ENCODE measurements around the gene ZMYND8. TPM values are rescaled to one million over a fixed set of nuclear protein-coding genes. Genes with fewer than 3 reads are reported as not detected.
A peak's percentile ranks its signal among the peaks of the same experiment; 100 is the strongest.

ZMYND8 gene
- total RNA-seq, 4 donors from 2014 or later: 33.3 to 46.7 (median 39.2) TPM

DNA sequence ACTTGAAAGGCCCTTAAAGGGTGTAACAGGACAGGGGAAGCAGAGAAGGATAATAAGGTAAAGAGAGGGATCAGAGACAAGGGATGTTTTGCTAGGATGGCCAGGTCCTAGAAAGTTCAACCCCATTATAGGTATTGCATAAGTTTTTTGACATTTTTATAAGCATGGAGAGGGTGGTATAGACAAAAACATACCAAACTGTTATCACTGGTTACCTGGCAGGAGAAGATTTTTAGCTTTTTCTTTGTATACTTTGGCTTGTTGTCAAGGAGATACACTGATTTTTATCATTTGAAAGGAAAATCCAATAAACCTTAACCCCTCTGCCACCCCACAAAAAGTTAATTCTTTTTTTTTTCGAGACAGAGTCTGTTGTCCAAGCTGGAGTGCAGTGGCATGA, 28.4 kb downstream of the ZMYND8 start:
- TF ChIP-seq, protein P1, sequence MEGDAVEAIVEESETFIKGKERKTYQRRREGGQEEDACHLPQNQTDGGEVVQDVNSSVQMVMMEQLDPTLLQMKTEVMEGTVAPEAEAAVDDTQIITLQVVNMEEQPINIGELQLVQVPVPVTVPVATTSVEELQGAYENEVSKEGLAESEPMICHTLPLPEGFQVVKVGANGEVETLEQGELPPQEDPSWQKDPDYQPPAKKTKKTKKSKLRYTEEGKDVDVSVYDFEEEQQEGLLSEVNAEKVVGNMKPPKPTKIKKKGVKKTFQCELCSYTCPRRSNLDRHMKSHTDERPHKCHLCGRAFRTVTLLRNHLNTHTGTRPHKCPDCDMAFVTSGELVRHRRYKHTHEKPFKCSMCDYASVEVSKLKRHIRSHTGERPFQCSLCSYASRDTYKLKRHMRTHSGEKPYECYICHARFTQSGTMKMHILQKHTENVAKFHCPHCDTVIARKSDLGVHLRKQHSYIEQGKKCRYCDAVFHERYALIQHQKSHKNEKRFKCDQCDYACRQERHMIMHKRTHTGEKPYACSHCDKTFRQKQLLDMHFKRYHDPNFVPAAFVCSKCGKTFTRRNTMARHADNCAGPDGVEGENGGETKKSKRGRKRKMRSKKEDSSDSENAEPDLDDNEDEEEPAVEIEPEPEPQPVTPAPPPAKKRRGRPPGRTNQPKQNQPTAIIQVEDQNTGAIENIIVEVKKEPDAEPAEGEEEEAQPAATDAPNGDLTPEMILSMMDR (IDR thresholded peaks at IDR 0.05; ENCODE audit: low read depth): no peak

DNA sequence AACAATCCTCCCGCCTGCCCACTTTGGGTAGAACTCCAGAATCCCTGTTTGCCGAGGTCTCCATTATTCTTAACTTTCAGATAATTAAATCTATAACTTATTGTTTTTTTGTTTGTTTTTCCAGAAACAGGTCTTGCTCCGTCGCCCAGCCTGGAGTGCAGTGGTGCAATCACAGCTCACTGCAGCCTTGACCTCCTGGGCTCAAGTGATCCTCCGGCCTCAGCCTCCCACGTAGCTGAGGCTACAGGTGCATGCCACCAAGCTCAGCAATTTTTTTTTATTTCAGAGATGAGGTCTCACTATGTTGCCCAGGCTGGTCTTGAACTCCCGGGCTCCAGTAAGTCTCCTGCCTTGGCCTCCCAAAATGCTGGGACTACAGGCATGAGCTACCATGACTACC, 28.8 kb downstream of the ZMYND8 start:
- TF ChIP-seq, protein P1 (IDR thresholded peaks at IDR 0.05; ENCODE audit: low read depth): no peak

DNA sequence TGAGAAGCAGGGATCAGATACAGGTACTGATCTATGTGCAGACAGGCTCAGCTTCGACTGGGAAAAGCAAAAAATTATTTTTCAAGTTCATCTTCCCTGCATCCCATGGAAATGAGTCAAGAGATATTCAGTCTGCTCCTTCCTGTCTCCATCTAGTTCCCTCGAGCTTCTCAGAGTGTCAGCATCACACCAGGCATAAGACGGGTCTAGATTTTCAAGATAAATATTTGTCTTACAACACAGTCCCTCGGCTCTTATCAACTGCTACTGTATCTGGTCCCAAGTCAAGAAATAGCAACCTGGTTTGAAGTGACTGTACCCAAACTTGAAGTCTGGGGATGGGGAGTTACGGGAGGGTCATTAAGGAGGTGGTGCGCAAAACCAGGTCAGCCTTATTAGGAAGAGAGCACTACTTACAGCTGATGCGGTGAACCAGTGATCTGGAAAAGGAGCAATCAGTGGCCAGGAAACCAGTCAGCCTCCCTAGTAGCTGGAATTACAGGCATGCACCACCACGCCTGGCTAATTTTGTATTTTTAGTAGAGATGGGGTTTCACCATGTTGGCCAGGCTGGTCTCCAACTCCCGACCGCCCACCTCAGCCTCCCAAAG, 29.7 kb downstream of the ZMYND8 start:
- TF ChIP-seq, protein P1 (IDR thresholded peaks at IDR 0.05; ENCODE audit: low read depth): no peak

DNA sequence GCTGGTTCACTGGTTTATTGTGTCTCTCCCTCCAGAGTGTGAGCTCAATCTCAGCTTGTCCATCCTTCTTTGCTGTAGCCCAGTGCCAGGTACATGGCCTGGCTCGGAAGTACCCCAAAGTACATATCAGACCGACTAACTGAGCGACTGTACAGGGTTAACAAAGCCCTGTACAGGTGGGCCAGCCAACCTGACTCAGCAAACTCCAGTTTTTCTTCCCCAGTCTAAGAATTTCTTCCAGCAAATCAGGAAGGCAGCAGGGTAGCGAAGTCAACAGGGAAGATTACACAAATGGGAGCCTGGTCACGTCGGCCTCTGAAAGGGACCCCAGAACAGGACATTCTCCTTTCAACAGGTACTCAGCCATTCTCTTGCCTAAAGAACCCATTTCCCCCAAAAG, 31.3 kb downstream of the ZMYND8 start:
- TF ChIP-seq, protein P1 (IDR thresholded peaks at IDR 0.05; ENCODE audit: low read depth): no peak

DNA sequence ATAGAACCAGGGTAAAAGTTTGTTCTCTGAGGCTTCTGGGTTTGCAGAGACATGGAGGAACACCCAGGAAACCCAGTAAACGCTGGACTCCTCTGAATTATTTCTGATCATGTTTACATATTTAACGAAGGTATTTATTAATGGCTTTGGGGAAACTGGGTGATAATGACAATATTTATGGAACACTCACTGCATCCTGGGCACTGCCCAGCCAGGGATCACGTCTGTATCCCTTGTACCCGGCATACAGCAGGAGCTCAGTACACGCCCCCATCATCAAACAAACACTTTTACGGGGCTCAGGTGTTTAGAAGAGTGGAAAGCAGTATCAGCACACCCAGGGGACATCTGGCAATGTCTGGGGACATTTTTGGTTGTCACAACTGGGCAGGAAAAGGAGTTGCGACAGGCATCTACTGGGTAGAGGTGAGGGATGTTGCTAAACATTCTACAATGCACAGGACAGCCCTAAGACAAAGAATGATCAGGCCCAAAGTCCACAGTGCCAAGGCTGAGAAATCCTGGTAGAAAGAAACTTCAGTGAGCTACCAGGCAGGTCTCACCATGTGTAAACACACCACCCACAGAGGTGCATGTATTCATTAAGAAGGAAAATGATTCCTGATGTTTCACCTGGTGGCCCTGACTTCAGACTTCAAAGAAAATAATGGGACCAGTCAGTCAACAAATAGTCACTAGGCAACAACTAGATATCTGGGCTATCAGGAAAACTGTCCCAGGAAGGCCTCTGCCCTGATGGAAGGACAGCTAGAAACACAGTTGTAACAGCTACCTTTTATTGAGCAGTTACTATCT, 35.3 kb downstream of the ZMYND8 start:
- TF ChIP-seq, protein P1 (IDR thresholded peaks at IDR 0.05; ENCODE audit: low read depth): peak; percentile 12

DNA sequence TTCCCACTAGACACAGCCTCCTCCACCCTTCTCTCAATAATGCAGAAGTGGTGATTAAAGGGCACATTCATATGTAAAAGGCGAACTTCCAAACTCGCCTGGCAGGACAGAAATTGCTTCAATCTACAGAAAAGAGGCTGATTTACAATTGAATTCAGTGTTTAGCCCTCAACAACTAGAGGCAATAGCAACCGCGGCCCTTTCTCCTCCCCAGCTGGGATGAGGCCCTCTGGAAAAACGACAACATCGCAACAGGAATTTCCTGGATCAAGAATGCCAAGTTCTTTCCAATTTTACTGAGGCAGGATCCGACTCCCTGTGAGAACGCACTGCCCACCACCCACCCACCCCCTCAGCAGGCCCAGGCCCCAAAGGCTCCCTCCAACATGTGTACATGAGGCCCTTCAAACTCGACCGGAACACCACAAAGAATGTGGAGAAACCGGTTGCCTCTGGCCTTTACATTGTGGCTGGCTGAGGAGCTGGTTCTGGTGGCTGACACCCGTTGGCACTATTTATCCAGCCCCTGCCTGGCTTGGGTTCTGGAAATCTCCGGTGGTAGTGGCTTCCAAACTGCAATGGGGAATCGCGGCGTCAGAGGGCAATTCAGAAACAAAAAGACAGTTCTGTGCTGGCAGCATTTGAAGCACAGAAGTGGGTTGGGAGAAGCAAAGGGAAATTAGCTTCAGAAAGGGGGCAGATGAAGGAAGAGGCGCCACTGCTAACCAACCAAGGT, 36.8 kb downstream of the ZMYND8 start:
- TF ChIP-seq, protein P1 (IDR thresholded peaks at IDR 0.05; ENCODE audit: low read depth): no peak
